ENCODE data around the gene SIVA1. TPM values are rescaled to one million over a fixed set of nuclear protein-coding genes. Genes with fewer than 3 reads are reported as not detected.

SIVA1 gene
- total and polyA plus RNA-seq, 9 of the 15 experiments (the other 6 are each of a cell fraction or from before 2014, with no cell fraction given), result 4.2 to 186 (median 54.2) TPM

- TF ChIP-seq SAP30 (IDR thresholded peaks at IDR 0.05; ENCODE audit: borderline replicate concordance, insufficient read depth, low read depth, low read length, poor library complexity, severe bottlenecking) (peak; percentile 49), MYNN (IDR thresholded peaks at IDR 0.05) (no peak), MYNN (CRISPR knock-in tag; IDR thresholded peaks at IDR 0.05) (no peak), SRSF7 (optimal IDR thresholded peaks at IDR 0.05; ENCODE audit: low read depth, low read length) (no peak), HES1 (IDR thresholded peaks at IDR 0.05; ENCODE audit: low read depth) (0 out of 2 replicates have a peak, but pooled peaks have one; percentile 13), ZKSCAN8 (CRISPR knock-in tag; IDR thresholded peaks at IDR 0.05) (no peak), HMG20A (CRISPR knock-in tag; conservative IDR thresholded peaks at IDR 0.05) (no peak), ZNF583 (CRISPR knock-in tag; IDR thresholded peaks at IDR 0.05) (no peak), ETV1 (tag; conservative IDR thresholded peaks at IDR 0.05; ENCODE audit: low read depth) (no peak), KDM5B (IDR thresholded peaks at IDR 0.05; ENCODE audit: insufficient replicate concordance, low read depth, low read length) (peak; percentile 28), ATF2 (CRISPR knock-in tag; IDR thresholded peaks at IDR 0.05) (no peak), DDX20 (tag; IDR thresholded peaks at IDR 0.05; ENCODE audit: low read depth) (no peak), SP2 (IDR thresholded peaks at IDR 0.05; ENCODE audit: extremely low read depth, low read depth, low read length, poor library complexity, severe bottlenecking) (peak; percentile 29), PHB2 (IDR thresholded peaks at IDR 0.05; ENCODE audit: low read depth) (no peak), HNRNPUL1 (IDR thresholded peaks at IDR 0.05; ENCODE audit: low read length) (no peak), FOXP1 (CRISPR knock-in tag; IDR thresholded peaks at IDR 0.05) (0 out of 2 replicates have a peak, but pooled peaks have one; percentile 11), NFIC (IDR thresholded peaks at IDR 0.05) (0 out of 2 replicates have a peak, but pooled peaks have one; percentile 3), TCF7L2 (IDR thresholded peaks at IDR 0.05; ENCODE audit: low read depth, low read length) (no peak), ESRRB (CRISPR knock-in tag; IDR thresholded peaks at IDR 0.05; ENCODE audit: borderline replicate concordance) (no peak), SMAD4 (CRISPR knock-in tag; conservative IDR thresholded peaks at IDR 0.05) (0 out of 2 replicates have a peak, but pooled peaks have one; percentile 43), XRCC4 (IDR thresholded peaks at IDR 0.05; ENCODE audit: extremely low read depth, insufficient read depth, insufficient read length) (no peak), CTCFL (IDR thresholded peaks at IDR 0.05; ENCODE audit: borderline replicate concordance, insufficient read depth, low read depth, low read length, poor library complexity, severe bottlenecking) (no peak)
- TF ChIP-seq, protein P1, sequence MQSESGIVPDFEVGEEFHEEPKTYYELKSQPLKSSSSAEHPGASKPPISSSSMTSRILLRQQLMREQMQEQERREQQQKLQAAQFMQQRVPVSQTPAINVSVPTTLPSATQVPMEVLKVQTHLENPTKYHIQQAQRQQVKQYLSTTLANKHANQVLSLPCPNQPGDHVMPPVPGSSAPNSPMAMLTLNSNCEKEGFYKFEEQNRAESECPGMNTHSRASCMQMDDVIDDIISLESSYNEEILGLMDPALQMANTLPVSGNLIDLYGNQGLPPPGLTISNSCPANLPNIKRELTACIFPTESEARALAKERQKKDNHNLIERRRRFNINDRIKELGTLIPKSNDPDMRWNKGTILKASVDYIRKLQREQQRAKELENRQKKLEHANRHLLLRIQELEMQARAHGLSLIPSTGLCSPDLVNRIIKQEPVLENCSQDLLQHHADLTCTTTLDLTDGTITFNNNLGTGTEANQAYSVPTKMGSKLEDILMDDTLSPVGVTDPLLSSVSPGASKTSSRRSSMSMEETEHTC (IDR thresholded peaks at IDR 0.05), result no peak
Observed at GRCh38 chr14:104752423-104752734, 568 bp upstream of the SIVA1 start (continued).

Data from K562 (cell line).